NAMALWA (cell line): ENCODE results near the gene POU2F3.
A peak's percentile ranks its signal among the peaks of the same experiment; 100 is the strongest.
"Not testable (repeated sequence)": the region's sequence is repeated elsewhere in the genome, so short reads cannot be mapped to it uniquely, and the experiment has no call there.

Experiments
- DNase-seq: peaks from one replicate; pipeline ENCODE4 v3.0.0-alpha.2; 2015; ENCODE audit warnings: low spot score

The POU2F3 gene

DNA sequence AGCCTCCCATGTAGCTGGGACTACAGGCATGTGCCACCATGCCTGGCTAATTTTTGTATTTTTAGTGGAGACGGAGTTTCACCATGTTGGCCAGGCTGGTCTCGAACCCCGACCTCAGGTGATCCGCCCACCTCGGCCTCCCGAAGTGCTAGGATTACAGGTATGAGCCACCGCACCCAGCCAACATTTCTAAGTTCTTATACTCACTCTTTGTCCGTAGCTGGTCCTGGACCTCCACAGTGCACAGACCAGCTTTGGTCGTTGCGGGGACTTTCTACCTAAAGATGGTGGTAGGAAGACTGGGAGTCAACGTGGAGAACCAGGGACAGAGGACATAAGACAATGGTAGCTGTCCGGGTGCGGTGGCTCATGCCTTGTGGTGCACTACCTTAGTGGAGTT is 13.4 kb downstream of the POU2F3 start:
- not testable (repeated sequence) for DNase-seq

- DNase-seq, result peak; percentile 83
Observed at GRCh38 chr11:120254788-120255518, 15.0 kb downstream of the POU2F3 start.

GRCh38 chr11:120255519-120255866 is 15.6 kb downstream of the POU2F3 start:
- DNase-seq, result no peak

DNA sequence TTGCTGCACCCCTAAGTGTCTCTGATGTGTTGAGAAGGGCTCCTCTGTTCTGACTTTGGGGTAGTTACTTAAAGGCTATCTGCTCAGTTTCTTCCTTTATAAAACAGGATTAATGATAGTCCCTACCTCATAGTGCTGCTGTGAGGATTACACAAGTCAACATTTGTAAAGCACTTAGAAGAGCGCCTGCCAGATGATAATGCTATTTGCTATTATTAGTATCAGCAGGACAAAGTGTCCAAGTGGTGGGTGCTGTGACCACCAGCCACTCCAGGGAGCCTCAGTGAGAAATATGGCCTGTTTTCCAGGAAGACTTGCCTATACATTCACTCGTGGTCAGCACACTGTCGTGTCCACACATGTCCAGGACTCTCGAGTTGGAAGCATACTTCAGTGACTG is 16.2 kb downstream of the POU2F3 start:
- no peak for DNase-seq

DNA sequence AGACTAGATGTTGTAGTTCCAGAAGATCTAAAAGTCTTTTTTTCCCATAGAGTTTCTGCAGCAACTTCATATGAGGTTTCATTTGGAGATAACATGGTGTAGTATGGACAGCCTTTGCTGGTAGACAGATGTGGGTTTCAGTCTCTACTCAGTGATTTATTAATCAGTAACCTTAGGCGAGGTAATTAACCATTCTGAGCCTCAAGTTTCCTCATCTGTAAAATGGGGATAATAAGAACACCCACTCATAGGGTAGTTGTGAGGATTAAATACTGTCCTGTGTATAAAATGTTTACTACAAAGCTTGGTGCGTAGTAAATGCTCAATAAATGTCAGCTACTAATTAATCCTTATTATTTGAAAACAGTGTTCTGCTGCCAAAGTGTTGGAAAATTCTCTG is 16.8 kb downstream of the POU2F3 start:
- no peak for DNase-seq

GRCh38 chr11:120257346-120257745 is 17.4 kb downstream of the POU2F3 start:
- DNase-seq, result no peak

DNA sequence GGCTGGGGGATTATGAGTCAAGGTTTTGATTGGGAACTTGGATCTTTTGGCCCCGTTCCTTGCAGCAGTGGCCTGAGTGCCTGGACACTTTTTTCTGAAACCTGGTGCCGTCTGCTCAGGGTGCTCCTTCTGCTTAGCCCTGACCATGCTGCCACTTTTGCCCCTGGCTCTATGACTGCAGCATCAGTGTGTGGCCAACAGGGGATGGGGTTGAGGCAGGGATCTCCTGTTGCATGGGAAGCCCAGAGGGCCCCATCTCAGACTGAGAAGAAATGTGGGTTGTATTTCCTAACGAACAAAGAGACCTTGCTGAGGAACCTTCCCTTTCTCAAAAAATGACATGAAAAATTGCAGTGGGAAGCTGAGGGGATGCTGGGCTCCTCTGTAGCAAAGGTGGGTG is 18.7 kb downstream of the POU2F3 start:
- DNase-seq, result no peak

GRCh38 chr11:120259241-120259640 is 19.3 kb downstream of the POU2F3 start:
- DNase-seq, result no peak

- DNase-seq, result no peak
Observed at GRCh38 chr11:120259988-120260565, 20.1 kb downstream of the POU2F3 start.

GRCh38 chr11:120260616-120261015 is 20.7 kb downstream of the POU2F3 start:
- no peak for DNase-seq

DNA sequence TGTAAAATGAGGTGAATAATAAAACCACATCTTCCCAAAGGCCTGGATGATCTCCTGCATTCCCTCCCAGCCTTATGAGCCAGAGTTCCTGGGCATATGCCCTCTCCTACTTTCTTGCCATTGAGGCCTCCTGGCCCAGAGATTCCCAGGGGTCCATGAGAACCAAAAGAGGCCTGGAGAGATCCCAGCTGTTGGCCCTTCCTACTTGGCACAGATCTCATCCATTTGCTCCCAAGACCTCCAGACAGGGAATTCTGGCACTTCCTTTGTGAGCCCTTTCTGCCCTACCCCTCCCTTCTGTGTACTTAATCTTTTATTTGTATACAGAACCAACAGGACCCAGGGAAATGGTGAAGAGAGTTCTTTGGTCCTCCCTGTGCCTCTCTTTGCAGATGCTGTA is 21.4 kb downstream of the POU2F3 start:
- no peak for DNase-seq

GRCh38 chr11:120261931-120262330 is 22.0 kb downstream of the POU2F3 start:
- no peak for DNase-seq

DNA sequence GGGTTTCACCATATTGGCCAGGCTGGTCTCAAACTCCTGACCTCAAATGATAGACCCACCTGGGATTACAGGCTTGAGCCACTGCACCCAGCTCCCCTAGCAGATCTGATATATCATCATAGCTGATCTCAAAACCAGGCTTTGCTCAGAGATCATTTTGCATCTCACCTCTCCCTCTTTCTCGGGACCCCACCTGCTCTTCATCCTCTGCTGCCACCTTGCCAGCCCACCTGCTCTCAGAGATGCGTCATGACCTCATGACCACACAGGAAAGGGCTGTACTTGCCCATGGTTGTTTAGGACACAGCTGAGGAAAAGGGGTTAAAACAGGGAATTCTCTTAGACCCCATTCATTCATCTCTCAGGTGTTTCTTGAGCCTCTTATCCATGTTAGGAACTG is 27.4 kb downstream of the POU2F3 start:
- peak; percentile 34 for DNase-seq

GRCh38 chr11:120268686-120269085 is 28.7 kb downstream of the POU2F3 start:
- no peak for DNase-seq

GRCh38 chr11:120270386-120270785 is 30.4 kb downstream of the POU2F3 start:
- no peak for DNase-seq

DNA sequence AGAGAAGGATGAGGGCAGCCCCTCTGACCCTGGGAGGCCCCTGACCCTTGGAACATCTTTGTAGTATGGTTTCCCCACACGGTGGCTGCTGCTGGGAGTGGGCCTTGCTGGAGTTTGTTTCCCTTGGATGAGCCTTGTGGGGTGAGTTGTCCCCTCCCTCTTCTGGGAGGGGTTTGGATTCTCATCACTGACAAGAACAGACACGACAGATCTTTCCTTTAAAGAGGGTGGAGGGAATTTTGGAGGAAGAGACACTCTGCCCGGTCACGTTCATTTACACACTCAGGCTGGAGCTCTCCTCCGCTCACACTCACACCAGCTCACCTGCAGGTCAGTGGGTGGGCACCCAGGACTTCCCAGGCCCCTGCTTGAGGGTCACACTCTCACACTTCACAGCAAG is 31.7 kb downstream of the POU2F3 start:
- DNase-seq, result no peak

DNA sequence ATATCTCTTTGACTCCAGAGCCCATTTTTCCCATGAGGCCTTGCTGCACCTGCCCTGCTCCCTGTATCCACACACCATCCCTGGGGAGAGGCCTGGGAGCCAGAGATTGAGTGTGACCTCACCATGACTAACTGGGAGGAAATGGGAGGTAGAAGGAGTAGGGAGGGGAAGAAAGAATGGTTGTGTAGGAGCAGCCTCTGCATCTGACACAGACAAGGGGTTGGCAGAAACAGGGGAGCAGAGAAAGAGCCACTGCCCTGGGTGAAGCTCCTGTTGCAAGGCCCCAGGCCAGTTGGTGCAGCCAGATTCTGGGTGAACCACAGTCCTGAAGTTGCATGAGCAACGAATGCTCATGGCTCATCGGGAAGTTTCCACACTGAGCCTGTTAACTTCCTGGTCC is 32.4 kb downstream of the POU2F3 start:
- no peak for DNase-seq

DNA sequence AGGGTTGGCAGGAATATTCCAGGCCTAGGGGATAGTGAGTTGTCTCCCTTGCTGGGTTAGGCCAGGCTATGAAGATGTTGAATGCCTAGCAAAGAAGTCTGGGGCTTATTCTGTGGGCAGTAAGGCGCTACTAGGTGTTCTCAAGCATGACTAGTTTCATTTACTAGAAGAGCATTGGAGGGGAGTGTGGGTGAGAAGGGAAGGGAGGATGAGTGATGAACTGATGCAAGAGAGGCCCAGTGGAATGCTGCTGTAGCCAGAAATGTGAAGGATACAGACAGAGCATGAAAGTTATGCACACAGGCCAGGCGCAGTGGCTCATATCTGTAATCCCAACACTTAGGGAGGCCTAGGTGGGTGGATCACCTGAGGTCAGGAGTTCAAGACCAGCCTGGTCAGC is 33.5 kb downstream of the POU2F3 start:
- DNase-seq, result no peak

DNA sequence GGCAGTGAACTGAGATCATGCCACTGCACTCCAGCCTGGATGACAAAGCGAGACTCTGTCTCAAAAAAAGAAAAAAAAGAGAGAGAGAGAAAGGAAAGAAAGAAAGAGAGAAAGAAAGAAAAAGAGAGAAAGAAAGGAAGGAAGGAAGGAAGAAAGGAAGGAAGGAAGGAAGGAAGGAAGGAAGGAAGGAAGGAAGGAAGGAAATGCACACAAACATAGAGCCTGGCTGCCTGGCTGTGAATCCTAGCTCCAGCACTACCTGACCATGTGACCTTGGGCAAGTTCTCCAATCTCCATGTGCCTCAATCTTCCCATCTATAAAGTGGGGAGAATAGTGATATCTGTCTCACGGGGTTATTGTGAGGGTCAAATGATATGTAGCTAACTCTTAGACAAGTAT is 34.0 kb downstream of the POU2F3 start:
- not testable (repeated sequence) for DNase-seq

DNA sequence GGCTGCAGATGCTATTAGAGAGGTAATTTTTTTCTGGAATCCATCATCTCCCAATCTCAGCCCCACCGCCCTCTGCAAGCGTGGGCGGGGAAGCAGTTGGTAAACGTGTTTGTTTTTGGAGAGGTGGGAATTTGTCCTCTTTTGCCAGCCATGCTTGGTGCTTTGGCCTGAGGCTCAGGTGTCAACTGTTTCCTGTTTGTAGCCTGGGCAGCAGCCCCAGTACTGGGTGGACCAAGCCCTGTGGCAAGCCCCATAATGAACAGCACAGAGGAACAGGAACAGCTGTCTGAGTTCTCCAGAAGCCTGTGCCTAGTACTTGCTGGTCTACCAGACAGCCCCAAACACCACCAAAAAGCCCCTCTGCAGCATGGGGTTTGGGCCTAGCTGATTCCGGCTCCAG is 39.6 kb downstream of the POU2F3 start:
- DNase-seq, result no peak

DNA sequence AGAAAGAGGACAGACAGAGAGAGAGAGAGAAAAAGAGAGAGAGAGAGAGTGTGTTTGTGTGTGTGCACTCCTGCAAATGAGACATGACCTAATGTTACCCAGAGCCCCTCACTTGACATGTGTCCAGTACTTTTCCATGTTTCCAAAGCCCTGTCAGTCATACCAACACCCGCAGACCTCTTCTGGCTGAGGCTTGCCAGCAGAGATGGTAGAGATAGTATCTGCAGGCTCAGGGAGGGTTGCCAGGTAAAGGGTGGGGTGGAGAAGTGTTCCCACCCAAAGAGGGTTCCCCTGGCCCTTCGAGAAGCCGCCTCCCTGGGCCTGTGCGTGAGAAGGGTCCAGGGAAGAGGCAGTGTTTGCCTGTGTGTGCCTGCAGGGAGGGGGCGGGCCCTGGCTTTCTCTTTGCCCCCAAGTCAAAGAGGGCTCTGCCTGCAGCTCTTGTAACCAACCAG is 40.7 kb downstream of the POU2F3 start:
- DNase-seq, result no peak

- DNase-seq, result no peak
Observed at GRCh38 chr11:120281143-120281795, 41.3 kb downstream of the POU2F3 start.

- no peak for DNase-seq
Observed at GRCh38 chr11:120283124-120283523, 43.2 kb downstream of the POU2F3 start.

- DNase-seq, result no peak
Observed at GRCh38 chr11:120284272-120284671, 44.3 kb downstream of the POU2F3 start.
